Esophagus squamous epithelium (tissue), 5 donors: Measurements from ENCODE around the gene CCDC83. TPM values are rescaled to one million over a fixed set of nuclear protein-coding genes. Genes with fewer than 3 reads are reported as not detected.

ENCODE experiments used
- DNase-seq: peaks from one replicate; lab custom pipeline; 2025; lab: John Stamatoyannopoulos, UW
- H3K27ac ChIP-seq, 4 donors: fragments of 200-600 bp; sonication (generic); one replicate each; pipeline ENCODE4 v1.5.1; 2016 to 2019; ENCODE audit warnings: mild to moderate bottlenecking in 1 of 4
- H3K27me3 ChIP-seq, 4 donors: fragments of 200-600 bp; sonication (generic); 1 replicate in 3 of 4; 2 replicates in 1 of 4; pipeline versions ENCODE4 v1.5.1 to v1.6.0; 2017 to 2021; ENCODE audit warnings: antibody characterized with exemption in 1 of 4
- H3K36me3 ChIP-seq, 3 donors: fragments of 200-600 bp; sonication (generic); one replicate each; pipeline ENCODE4 v1.5.1; 2016 to 2019
- H3K4me1 ChIP-seq, 3 donors: fragments of 200-600 bp; sonication (generic); one replicate each; pipeline ENCODE4 v1.5.1; 2017 to 2019
- H3K4me3 ChIP-seq, 4 donors: fragments of 200-600 bp; sonication (generic); 1 replicate in 3 of 4; 2 replicates in 1 of 4; pipeline ENCODE4 v1.5.1; 2016 to 2019; ENCODE audit warnings: mild to moderate bottlenecking in 2 of 4, moderate library complexity in 1 of 4
- H3K9me3 ChIP-seq, 3 donors: fragments of 200-600 bp; sonication (generic); one replicate each; pipeline ENCODE4 v1.5.1; 2016 to 2019
- CTCF ChIP-seq, 6 experiments: fragments of 450-650 bp in 4 of 6; fragments of 200-600 bp in 2 of 6; sonication (generic) in 2 of 6; IDR thresholded peaks; one replicate each; pipeline ENCODE4 v1.5.1; 2016 to 2019; ENCODE audit warnings: antibody characterized with exemption in 6 of 6, mild to moderate bottlenecking in 4 of 6, moderate library complexity in 4 of 6
- POLR2A ChIP-seq, 4 donors: fragments of 450-650 bp; IDR thresholded peaks; one replicate each; pipeline ENCODE4 v1.6.1; 2017; ENCODE audit warnings: antibody characterized with exemption in 4 of 4, mild to moderate bottlenecking in 4 of 4, moderate library complexity in 3 of 4
- WGBS, 2 donors: methylation state at CpG; one replicate each; pipeline ENCODE4 v1.1.5; 2018; 5-methylcytosine and 5-hydroxymethylcytosine counted together
- intact Hi-C: fragments of 100-400 bp; cut with DNase I; formaldehyde crosslinking; loops from one replicate; pipeline ENCODE4 v1.15.0; 2022
- total RNA-seq, 4 donors: library from RNA; depleted of rRNA; stranded (reverse); fragments of >200 nt; gene quantifications; one replicate each; pipeline ENCODE4 v1.1.0, GENCODE V29; 2016
- donor health status: DM: yes; HTN: yes; CAD: no.

CCDC83 gene
- total RNA-seq, 4 donors from 2014 or later = not detected

DNA sequence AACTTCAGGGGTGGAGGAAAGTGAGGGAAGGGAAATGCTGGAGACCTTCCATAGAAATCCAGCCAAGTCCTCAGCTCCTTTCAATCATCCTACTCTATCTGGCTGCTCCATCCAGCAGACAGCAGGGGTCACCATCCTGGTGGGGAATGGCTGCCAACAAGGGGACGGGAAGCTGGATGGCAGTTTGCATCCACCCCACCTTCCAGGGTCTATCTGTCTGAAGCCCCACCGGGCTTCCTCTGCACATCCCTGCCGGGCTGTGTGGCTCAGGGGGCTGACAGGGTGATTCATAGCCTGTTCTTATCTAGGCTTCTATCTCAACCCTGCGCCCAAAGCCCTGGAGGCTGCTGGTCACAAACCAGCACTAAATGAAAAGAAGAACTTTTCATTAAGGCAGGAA lies 45.3 kb upstream of the CCDC83 start:
- DNase-seq = no peak
- TF ChIP-seq POLR2A (IDR thresholded peaks at IDR 0.05) = no peak
- no peak for TF ChIP-seq CTCF (IDR thresholded peaks at IDR 0.05)
- WGBS, 2 donors = 43% methylated on average over 3 of the region's 4 CpGs; no CpG with 5 or more reads in 1 of the 2 donors
- Histone ChIP-seq H3K4me3 (peak overlapping the region; percentile 38 to 70 (median 57)), H3K36me3 (no peaks in the 10 kb centered on the region), H3K4me1 (peaks cover 8 to 54% (median 9%) of the 10 kb centered on the region in 3 donors), H3K27ac (peak overlapping the region in 3 of 4 donors; percentile 40 to 72 (median 46)), H3K27me3 (peaks cover 0 to 6% (median 0%) of the 10 kb centered on the region in 4 donors), H3K9me3 (no peaks in the 10 kb centered on the region)
- intact Hi-C loops = no loop called here

- DNase-seq = no peak
- intact Hi-C loops = no loop called here
- H3K4me1 ChIP-seq = peaks cover 8 to 53% (median 9%) of the 10 kb centered on the region in 3 donors
- 0 to 11% methylated on average over 1 of the region's 10 CpGs for WGBS, 2 donors
- H3K27me3 ChIP-seq = peaks cover 0 to 6% (median 0%) of the 10 kb centered on the region in 4 donors
- H3K36me3 ChIP-seq = no peaks in the 10 kb centered on the region
- peak overlapping the region; percentile 38 to 70 (median 57) for H3K4me3 ChIP-seq
- TF ChIP-seq POLR2A (IDR thresholded peaks at IDR 0.05) (no peak), CTCF (IDR thresholded peaks at IDR 0.05) (no peak)
- H3K9me3 ChIP-seq = no peaks in the 10 kb centered on the region
- H3K27ac ChIP-seq = peak overlapping the region; percentile 19 to 72 (median 43)
These were observed 44.7 kb upstream of the CCDC83 start for GRCh38 chr11:85810521-85810870.

DNA sequence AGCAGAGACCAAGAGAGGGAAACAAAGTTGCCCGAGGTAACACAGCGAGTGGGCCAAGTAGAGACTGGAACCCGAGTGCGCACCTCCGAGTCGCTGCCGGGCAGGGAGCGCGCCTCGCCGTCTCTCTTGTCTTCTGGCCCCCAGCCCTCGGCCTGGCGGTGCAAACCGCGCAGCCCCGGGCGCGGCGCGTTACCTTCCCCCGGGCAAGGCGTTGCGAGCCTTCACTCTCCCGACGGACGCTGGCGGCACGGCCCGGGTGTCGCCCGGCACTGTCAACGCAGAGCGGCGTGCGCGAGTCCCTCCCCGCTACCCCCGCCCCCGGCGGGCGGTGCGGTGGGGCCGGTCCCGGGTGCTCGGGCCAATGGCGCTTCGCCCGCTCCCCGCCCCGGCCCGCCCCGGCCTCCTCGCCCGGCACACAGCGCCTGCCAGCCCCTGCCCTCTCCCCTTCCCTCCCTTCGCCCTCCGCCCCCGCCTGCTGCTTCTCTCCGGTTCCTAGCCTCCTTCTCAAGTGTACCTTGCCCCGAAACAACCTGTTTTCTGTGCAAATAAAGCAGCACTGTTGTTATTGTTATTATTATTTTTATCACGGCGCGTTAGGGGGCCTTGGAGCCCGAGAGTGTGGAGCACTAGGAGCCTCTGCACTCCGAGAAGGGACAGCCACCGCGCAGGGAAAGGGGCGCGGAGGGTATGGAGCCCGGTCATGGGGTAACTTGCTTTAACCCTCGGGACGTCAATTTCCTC lies 44.1 kb upstream of the CCDC83 start, which contains the start of gene SYTL2:
SYTL2 (minus strand) TSS at position 271 of the 741 bp plus-strand sequence. CDS start 53,416 bp downstream, outside the sequence.
- Histone ChIP-seq H3K4me1 (peaks cover 8 to 48% (median 9%) of the 10 kb centered on the region in 3 donors), H3K4me3 (peak within 1 kb of the TSS; percentile 38 to 70 (median 57)), H3K36me3 (no peaks in the 10 kb centered on the region), H3K27me3 (peaks cover 0 to 6% (median 0%) of the 10 kb centered on the region in 4 donors), H3K9me3 (no peaks in the 10 kb centered on the region), H3K27ac (peak within 1 kb of the TSS; percentile 19 to 72 (median 43))
- intact Hi-C loops = no loop called here
- whole genome bisulfite sequencing, 2 donors = 3 to 4% methylated on average over 17 to 33 of the region's 72 CpGs
- no peak for DNase-seq
- TF ChIP-seq POLR2A (IDR thresholded peaks at IDR 0.05) (peak in 2 of 4 donors; percentile 80 to 83), CTCF (IDR thresholded peaks at IDR 0.05) (no peak)

GRCh38 chr11:85811624-85812023 lies 43.6 kb upstream of the CCDC83 start:
- Histone ChIP-seq H3K4me1 (peaks cover 3 to 42% (median 9%) of the 10 kb centered on the region in 3 donors), H3K27ac (peak overlapping the region in 3 of 4 donors; percentile 40 to 72 (median 46)), H3K27me3 (peaks cover 0 to 6% (median 0%) of the 10 kb centered on the region in 4 donors), H3K9me3 (no peaks in the 10 kb centered on the region), H3K36me3 (no peaks in the 10 kb centered on the region), H3K4me3 (peak overlapping the region; percentile 38 to 70 (median 57))
- no peak for DNase-seq
- 69 to 76% methylated on average over 13 of the region's 13 CpGs for WGBS, 2 donors
- intact Hi-C loops = no loop called here
- no peak for TF ChIP-seq POLR2A (IDR thresholded peaks at IDR 0.05)
- no peak for TF ChIP-seq CTCF (IDR thresholded peaks at IDR 0.05)

DNA sequence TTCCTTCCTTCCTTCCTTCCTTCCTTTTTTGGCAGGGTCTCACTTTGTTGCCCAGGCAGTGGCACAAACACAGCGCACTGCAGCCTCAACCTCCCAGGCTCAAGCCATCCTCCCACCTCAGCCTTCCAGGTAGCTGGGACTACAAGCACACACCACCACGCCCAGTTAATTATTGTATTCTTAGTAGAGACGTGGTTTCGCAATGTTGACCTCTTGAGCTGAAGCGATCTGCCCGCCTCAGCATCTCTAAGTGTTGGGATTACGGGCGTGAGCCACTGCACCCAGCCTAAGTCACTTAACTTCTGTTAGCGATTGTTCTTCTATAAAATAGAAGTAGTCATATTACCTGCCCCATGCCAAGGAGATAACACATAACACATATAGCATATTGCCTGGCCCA lies 41.5 kb upstream of the CCDC83 start:
- WGBS, 2 donors = 76 to 83% methylated on average over 9 of the region's 9 CpGs
- no peak overlapping the region for H3K27ac ChIP-seq

More for the DNA sequence above, 41.5 kb upstream of the CCDC83 start:
- no peak for TF ChIP-seq CTCF (IDR thresholded peaks at IDR 0.05)
- TF ChIP-seq POLR2A (IDR thresholded peaks at IDR 0.05) = no peak
- H3K9me3 ChIP-seq = no peaks in the 10 kb centered on the region
- no peaks in the 10 kb centered on the region for H3K36me3 ChIP-seq
- peaks cover 0 to 6% (median 0%) of the 10 kb centered on the region in 4 donors for H3K27me3 ChIP-seq
- intact Hi-C loops = no loop called here
- no peak for DNase-seq
- no peak overlapping the region for H3K4me3 ChIP-seq
- H3K4me1 ChIP-seq = peaks cover 0 to 31% (median 9%) of the 10 kb centered on the region in 3 donors
